HG02970 (cell line): ENCODE data around the gene INSRR.

Experiments
- ATAC-seq: cut with Tn5 transposase; IDR thresholded peaks from one replicate; pipeline ENCODE4 v1.9.1; 2021; ENCODE audit warnings: mild to moderate bottlenecking, moderate library complexity, moderate number of reproducible peaks; ENCODE audit not compliant: unreplicated experiment, low FRiP score

The INSRR gene

GRCh38 chr1:156876281-156876680 lies 17.4 kb upstream of the INSRR start:
- no peak for ATAC-seq

- no peak for ATAC-seq
Observed at GRCh38 chr1:156875341-156875615, 16.4 kb upstream of the INSRR start.

GRCh38 chr1:156874572-156875340 lies 15.8 kb upstream of the INSRR start:
- ATAC-seq, result no peak

GRCh38 chr1:156874142-156874541 lies 15.2 kb upstream of the INSRR start:
- ATAC-seq, result no peak

- ATAC-seq, result no peak
Observed at GRCh38 chr1:156873659-156874058, 14.7 kb upstream of the INSRR start.

GRCh38 chr1:156869455-156869854 lies 10.5 kb upstream of the INSRR start:
- no peak for ATAC-seq

GRCh38 chr1:156868341-156868740 lies 9.4 kb upstream of the INSRR start:
- ATAC-seq, result no peak

GRCh38 chr1:156866249-156866909 lies 7.5 kb upstream of the INSRR start:
- no peak for ATAC-seq

GRCh38 chr1:156865865-156866248 lies 6.9 kb upstream of the INSRR start:
- no peak for ATAC-seq

GRCh38 chr1:156865258-156865657 lies 6.3 kb upstream of the INSRR start:
- ATAC-seq, result no peak

- no peak for ATAC-seq
Observed at GRCh38 chr1:156864796-156865195, 5.9 kb upstream of the INSRR start.

- ATAC-seq, result no peak
Observed at GRCh38 chr1:156863631-156864030, 4.7 kb upstream of the INSRR start.

- ATAC-seq, result no peak
Observed at GRCh38 chr1:156862997-156863599, 4.2 kb upstream of the INSRR start.

GRCh38 chr1:156862584-156862983 lies 3.7 kb upstream of the INSRR start:
- ATAC-seq, result no peak

GRCh38 chr1:156860628-156861423 lies 1.9 kb upstream of the INSRR start, which contains the start of gene NTRK1:
Gene NTRK1, plus strand, starts transcription at chr1:156860865. Its CDS starts 70 bp downstream, at chr1:156860935.
- ATAC-seq, result no peak

- ATAC-seq, result no peak
Observed at GRCh38 chr1:156860113-156860627, 1.3 kb upstream of the INSRR start.

GRCh38 chr1:156859523-156860112 lies 701 bp upstream of the INSRR start:
- no peak for ATAC-seq

- no peak for ATAC-seq
Observed at GRCh38 chr1:156858555-156858956, 361 bp downstream of the INSRR start.

- ATAC-seq, result no peak
Observed at GRCh38 chr1:156857532-156857931, 1.4 kb downstream of the INSRR start.

GRCh38 chr1:156856282-156856785 lies 2.6 kb downstream of the INSRR start:
- ATAC-seq, result no peak
